Fibroblast of pulmonary artery (primary cell): ENCODE measurements around the gene NAP1L1.

Source experiments
- DNase-seq: peaks from one replicate; pipeline ENCODE4 v3.0.0-alpha.2; 2010; ENCODE audit warnings: low read depth
- H3K4me3 ChIP-seq: replicated peaks from 2 replicates; pipeline ENCODE4 v1.5.1; 2011; ENCODE audit warnings: low read depth, mild to moderate bottlenecking, control low read depth, low read length, moderate library complexity
- TF ChIP-seq, protein P1 (sequence below): IDR thresholded peaks from 2 replicates; pipeline ENCODE4 v1.5.1; 2011; ENCODE audit warnings: mild to moderate bottlenecking, control low read depth, low read length, inconsistent platforms; ENCODE audit errors: missing control alignments

NAP1L1 gene

DNA sequence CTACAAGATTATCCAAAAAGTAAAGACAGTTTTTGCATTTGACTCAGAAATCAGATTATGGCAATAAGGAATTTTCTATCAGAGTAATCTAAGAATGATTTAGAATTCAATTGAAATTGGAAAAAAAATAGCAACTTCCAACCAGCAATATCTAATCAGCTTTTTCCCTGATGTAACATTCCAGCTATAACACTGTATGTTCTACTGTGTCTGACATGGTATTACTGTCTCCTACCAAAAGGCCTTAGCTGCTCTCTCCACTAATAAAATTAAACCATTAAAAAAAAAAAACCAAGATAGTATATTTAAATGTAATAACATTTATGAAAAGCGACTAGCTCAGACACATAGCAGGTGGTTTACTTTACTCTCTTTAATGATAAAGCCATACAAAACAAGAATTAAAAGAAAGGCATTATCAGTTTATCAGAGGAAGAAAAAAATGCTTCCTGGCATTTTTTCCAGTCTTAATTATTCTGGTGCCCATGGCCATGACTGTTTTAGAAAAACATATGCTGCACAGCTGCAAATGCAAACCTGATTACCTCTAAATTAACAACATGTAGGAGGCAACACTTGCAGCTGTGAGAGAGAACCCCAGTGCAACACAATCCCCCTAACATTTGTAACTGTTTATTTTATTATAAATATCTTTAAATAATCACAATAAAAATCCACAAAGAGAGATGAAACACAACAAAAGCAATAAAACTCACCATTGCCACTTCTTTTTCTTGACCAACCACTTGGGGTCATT, 81.7 kb downstream of the NAP1L1 start:
- H3K4me3 ChIP-seq = no peak overlapping the region
- TF ChIP-seq, protein P1, sequence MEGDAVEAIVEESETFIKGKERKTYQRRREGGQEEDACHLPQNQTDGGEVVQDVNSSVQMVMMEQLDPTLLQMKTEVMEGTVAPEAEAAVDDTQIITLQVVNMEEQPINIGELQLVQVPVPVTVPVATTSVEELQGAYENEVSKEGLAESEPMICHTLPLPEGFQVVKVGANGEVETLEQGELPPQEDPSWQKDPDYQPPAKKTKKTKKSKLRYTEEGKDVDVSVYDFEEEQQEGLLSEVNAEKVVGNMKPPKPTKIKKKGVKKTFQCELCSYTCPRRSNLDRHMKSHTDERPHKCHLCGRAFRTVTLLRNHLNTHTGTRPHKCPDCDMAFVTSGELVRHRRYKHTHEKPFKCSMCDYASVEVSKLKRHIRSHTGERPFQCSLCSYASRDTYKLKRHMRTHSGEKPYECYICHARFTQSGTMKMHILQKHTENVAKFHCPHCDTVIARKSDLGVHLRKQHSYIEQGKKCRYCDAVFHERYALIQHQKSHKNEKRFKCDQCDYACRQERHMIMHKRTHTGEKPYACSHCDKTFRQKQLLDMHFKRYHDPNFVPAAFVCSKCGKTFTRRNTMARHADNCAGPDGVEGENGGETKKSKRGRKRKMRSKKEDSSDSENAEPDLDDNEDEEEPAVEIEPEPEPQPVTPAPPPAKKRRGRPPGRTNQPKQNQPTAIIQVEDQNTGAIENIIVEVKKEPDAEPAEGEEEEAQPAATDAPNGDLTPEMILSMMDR = no peak
- DNase-seq = no peak

DNA sequence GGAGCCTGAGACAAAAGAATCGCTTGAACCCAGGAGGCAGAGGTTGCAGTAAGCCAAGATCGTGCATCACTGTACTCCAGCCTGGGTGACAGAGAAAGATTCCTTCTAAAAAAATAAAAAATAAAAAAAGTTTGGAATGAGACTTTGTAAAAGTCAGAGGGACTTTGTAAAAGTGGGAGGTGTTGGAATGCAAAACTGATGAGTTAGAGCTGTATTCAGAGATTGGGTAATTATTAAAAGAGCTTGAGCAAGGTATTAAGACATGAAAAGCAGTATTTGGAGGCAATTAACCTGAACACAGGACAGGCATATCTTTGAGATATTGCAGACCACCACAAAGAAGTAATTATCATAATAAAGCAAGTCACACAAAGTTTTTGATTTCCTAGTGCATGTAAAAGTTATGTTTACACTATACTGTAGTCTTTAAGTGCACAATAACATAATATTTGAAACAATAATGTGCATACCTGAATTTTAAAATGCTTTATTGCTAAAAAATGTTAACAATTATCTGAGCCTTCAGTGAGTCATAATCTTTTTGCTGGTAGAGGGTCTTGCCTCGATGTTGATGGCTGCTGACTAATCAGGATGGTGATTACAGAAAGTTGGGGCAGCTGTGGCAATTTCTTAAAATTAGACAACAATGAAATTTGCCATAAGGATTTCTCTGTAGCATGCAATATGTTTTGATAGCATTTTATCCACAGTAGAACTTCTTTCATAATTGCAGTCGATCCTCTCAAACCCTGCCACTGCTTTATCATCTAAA, 86.0 kb downstream of the NAP1L1 start:
- DNase-seq = peak; percentile 36
- no peak overlapping the region for H3K4me3 ChIP-seq
- TF ChIP-seq, protein P1 = no peak

DNA sequence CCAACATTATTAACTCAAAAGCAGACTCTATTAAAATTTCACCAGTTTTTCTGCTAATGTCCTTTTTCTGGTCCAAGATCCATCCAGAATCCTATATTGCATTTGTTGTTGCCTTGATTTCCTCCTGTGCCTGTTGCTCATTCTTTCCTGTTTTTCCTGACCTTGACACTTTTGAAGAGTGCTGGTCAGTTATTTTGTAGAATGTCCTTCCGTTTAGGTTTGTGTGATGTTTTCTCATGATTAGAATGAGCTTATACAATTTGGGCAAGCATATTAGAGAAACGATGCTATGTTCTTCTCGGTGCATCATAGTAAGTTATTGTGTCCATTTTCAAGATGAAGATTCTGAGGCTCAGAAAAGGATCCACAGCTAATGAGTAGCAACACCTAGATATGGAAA, 86.8 kb downstream of the NAP1L1 start:
- no peak for DNase-seq

DNA sequence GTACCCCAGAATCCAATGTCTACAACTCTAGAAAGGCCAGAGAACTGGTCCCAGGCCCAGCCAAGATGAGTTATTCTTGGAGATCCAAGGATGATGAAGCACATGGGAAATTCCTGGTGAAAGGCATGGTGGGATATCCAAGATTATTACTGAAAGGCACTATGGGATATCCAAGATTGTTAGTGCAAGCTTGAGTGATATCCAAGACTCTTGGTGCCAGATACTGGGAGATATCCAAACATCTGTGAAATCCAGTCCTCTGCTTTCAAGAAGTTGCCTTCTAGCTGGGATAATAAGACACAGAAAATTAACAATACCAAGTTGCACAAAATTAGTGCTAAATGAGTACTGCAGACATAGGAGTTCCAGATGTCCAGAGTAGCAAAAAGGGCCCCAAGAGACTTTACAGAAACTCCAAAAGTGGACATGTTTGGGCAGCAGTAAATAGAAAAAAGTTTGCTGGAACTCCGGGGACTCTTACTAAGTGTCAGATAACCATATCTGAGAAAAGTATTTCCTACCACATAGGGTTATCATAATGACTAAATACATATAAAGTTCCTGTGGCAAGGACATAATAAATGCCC, 87.5 kb downstream of the NAP1L1 start:
- TF ChIP-seq, protein P1 = no peak
- DNase-seq = peak; percentile 40
- H3K4me3 ChIP-seq = no peak overlapping the region

More for the DNA sequence above, 86.8 kb downstream of the NAP1L1 start:
- TF ChIP-seq, protein P1 = no peak
- H3K4me3 ChIP-seq = no peak overlapping the region

DNA sequence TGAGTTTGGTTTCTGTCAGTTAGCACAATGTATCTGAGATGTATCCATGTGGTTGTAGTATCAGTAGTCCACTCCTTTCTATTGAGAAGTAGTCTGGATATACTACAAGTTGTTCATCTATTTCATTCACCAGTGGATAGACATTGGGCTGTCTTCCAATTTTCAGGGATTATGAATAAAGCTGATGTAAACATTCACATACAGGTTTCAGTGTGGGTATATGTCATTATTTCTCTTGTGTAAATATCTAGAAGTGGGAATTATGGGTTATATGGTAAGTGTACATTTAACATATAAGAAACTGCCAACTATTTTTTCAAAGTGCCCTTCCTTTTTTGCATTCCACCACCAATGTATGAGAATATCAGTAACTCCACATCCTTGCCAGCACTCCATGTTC, 88.8 kb downstream of the NAP1L1 start:
- TF ChIP-seq, protein P1 = no peak
- no peak for DNase-seq
- no peak overlapping the region for H3K4me3 ChIP-seq

DNA sequence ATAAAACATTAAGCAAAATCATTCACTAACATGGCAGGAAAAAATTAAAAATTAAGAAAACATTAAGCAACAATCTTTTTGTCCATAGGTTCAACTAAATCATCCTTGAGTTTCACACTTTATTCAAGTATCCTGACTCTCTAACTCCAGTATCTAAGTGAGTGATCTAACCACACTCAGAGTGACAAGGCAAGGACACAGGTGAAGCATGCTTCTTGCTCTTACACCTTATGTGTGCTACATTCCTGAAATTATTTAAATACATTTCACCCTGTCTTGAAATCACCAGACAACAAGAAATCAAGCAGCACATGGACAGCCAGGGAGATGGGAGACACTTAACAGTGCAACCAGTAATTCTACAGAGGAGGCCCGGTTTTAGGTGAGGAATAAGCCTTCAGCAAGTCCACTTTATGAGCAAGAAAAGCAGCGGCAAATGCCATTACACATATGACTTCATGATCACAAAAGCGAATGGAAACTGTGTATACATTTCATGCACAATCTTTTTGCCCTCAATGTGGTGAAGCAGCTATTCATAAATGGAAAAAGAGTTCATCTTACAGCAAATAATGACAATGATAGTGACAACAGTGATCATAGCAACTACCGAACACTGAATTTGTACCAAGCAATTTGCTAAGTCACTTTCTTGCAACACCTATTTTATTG, 90.3 kb downstream of the NAP1L1 start:
- H3K4me3 ChIP-seq = no peak overlapping the region
- TF ChIP-seq, protein P1 = no peak
- DNase-seq = no peak
